ENCODE data around the gene GRIN3B. TPM values are rescaled to one million over a fixed set of nuclear protein-coding genes. Genes with fewer than 3 reads are reported as not detected.

The GRIN3B gene
- total and polyA plus RNA-seq, 2 of the 8 experiments (the other 6 are each of a cell fraction or from before 2014, with no cell fraction given) = 0.45 to 1.0 TPM

GRCh38 chr19:1032264-1032867 is 32.1 kb downstream of the GRIN3B start:
- no peak overlapping the region for H2AFZ ChIP-seq (ENCODE audit: low read length)
- H4K8ac ChIP-seq (ENCODE audit: extremely low read depth, insufficient read depth, low read length) = no peak overlapping the region
- H3K56ac ChIP-seq (replicated peaks; ENCODE audit: insufficient read length, low read depth, low read length) = no peak overlapping the region
- H3K79me2 ChIP-seq (ENCODE audit: control insufficient read depth in 1 of 2, insufficient read depth in 2 of 2, low read length in 2 of 2) = peaks cover 0 to 48% of the 10 kb centered on the region in 2 experiments; a peak in 3 of 4 replicates
- FAIRE-seq = no peak
- no peak overlapping the region for H3K4me3 ChIP-seq (ENCODE audit: extremely low read depth in 1 of 4, insufficient read depth in 2 of 4, low read depth in 3 of 4, low read length in 4 of 4)
- no peak overlapping the region for H2AK5ac ChIP-seq (ENCODE audit: low read depth, low read length)
- H3K27ac ChIP-seq (ENCODE audit: low read depth, low read length) = no peak overlapping the region
- ChIA-PET POLR2A (ENCODE audit: partially characterized antibody) (interaction anchor here (0.7 to 12.8 kb wide), 13 partner anchors 9 to 237 kb away, joined by 3 to 509 read pairs (median 3); partner anchors contain the start of genes ABCA7, CIRBP and RNU6-2), CTCF (ENCODE audit: partially characterized antibody) (interaction anchor here (1.1 to 1.6 kb wide), 3 partner anchors 32 to 190 kb away, joined by 3 to 4 read pairs (median 3); no protein-coding TSS in a partner anchor)
- no peaks in the 10 kb centered on the region for H3K9me3 ChIP-seq (ENCODE audit: insufficient read depth in 2 of 2, low read depth in 1 of 2, low read length in 1 of 2)
- no peak overlapping the region for H3K14ac ChIP-seq (ENCODE audit: insufficient read length)
- WGBS, 2 experiments (ENCODE audit: extremely low coverage in 1 of 2, insufficient coverage in 1 of 2, insufficient read length in 1 of 2, insufficient replicate concordance in 2 of 2, low coverage in 1 of 2, low lambda C conversion rate in 2 of 2, missing lambda C conversion rate in 1 of 2) = 87% methylated on average over 16 of the region's 20 CpGs; no CpG with 5 or more reads in 1 of the 2 experiments
- peaks cover 0 to 9% (median 4%) of the 10 kb centered on the region in 4 experiments; a peak in 5 of 7 replicates for H3K4me1 ChIP-seq (replicated peaks in 1 of 4; ENCODE audit: control insufficient read depth in 3 of 4, insufficient read depth in 4 of 4, low read length in 3 of 4)
- H4K20me1 ChIP-seq (replicated peaks in 1 of 2; ENCODE audit: control insufficient read depth in 1 of 2, insufficient read depth in 2 of 2, low read length in 2 of 2) = peaks cover 10 to 21% of the 10 kb centered on the region in 2 experiments
- peaks cover 3% of the 10 kb centered on the region for H3K79me1 ChIP-seq (ENCODE audit: low read depth, low read length)
- no peak overlapping the region for H3K23ac ChIP-seq (ENCODE audit: insufficient read length)
- peaks cover 7% of the 10 kb centered on the region; the same call in 1 of the 2 replicates for H3K23me2 ChIP-seq (ENCODE audit: low read depth, low read length)
- no peak overlapping the region for H2BK15ac ChIP-seq (ENCODE audit: low read length)
- no peak overlapping the region for H2BK5ac ChIP-seq (ENCODE audit: low read depth, low read length)
- no peak overlapping the region for H3K9ac ChIP-seq (replicated peaks in 1 of 4; ENCODE audit: extremely low read depth in 1 of 4, low read depth in 3 of 4, low read length in 3 of 4)
- H3K4ac ChIP-seq (replicated peaks; ENCODE audit: insufficient read length, low read depth, low read length) = no peak overlapping the region
- H3K4me2 ChIP-seq (ENCODE audit: insufficient read depth in 1 of 2, low read depth in 2 of 2, low read length in 2 of 2) = no peak overlapping the region
- no peak overlapping the region for H2BK20ac ChIP-seq (ENCODE audit: low read length)
- no peak overlapping the region for H4K5ac ChIP-seq (ENCODE audit: insufficient read length, low read depth, low read length)
- no peak overlapping the region for H2BK12ac ChIP-seq (ENCODE audit: low read depth, low read length)
- no peak overlapping the region for H3K18ac ChIP-seq (ENCODE audit: extremely low read depth, low read length)
- H4K91ac ChIP-seq (replicated peaks; ENCODE audit: insufficient read length, low read length) = no peak overlapping the region
- H2BK120ac ChIP-seq (replicated peaks; ENCODE audit: low read depth, low read length) = no peak overlapping the region
- peaks cover 20 to 40% (median 32%) of the 10 kb centered on the region in 4 experiments for H3K36me3 ChIP-seq (ENCODE audit: control insufficient read depth in 2 of 4, insufficient read depth in 4 of 4, low read length in 3 of 4)
- no peaks in the 10 kb centered on the region for H3K27me3 ChIP-seq (replicated peaks in 1 of 4; ENCODE audit: control insufficient read depth in 3 of 4, extremely low read depth in 1 of 4, insufficient read depth in 3 of 4, low read length in 3 of 4)
- no peak for DNase-seq (ENCODE audit: low read depth in 1 of 2, low spot score in 2 of 2)
- TF ChIP-seq SP2 (IDR thresholded peaks at IDR 0.05; ENCODE audit: low read length) (no peak), RFX5 (IDR thresholded peaks at IDR 0.05; ENCODE audit: borderline replicate concordance, low read depth, low read length) (no peak), YY1 (IDR thresholded peaks at IDR 0.05; ENCODE audit: low read depth, low read length) (no peak), KDM4A (IDR thresholded peaks at IDR 0.05; ENCODE audit: low read depth, low read length, severe bottlenecking) (no peak), POLR2AphosphoS5 (IDR thresholded peaks at IDR 0.05; ENCODE audit: low read depth, low read length) (peak; percentile 69; the same call in 1 of the 2 replicates), BRCA1 (IDR thresholded peaks at IDR 0.05; ENCODE audit: low read depth, low read length) (no peak), SP4 (IDR thresholded peaks at IDR 0.05; ENCODE audit: low read length) (no peak), POLR2A (IDR thresholded peaks at IDR 0.05; ENCODE audit: control extremely low read depth in 1 of 2, low read depth in 2 of 2, low read length in 2 of 2) (peak in 1 of 2 experiments; percentile 74; a peak in 2 of 3 replicates)

All from H1 (cell line).